Fibroblast of pulmonary artery (primary cell): ENCODE results near the gene TMEM248.
"Not testable (repeated sequence)": the region's sequence is repeated elsewhere in the genome, so short reads cannot be mapped to it uniquely, and the experiment has no call there.

ENCODE experiments used
- DNase-seq: peaks from one replicate; pipeline ENCODE4 v3.0.0-alpha.2; 2010; ENCODE audit warnings: low read depth
- H3K4me3 ChIP-seq: replicated peaks from 2 replicates; pipeline ENCODE4 v1.5.1; 2011; ENCODE audit warnings: low read depth, mild to moderate bottlenecking, control low read depth, low read length, moderate library complexity
- TF ChIP-seq, protein P1 (sequence below): IDR thresholded peaks from 2 replicates; pipeline ENCODE4 v1.5.1; 2011; ENCODE audit warnings: mild to moderate bottlenecking, control low read depth, low read length, inconsistent platforms; ENCODE audit errors: missing control alignments

TMEM248 gene, protein sequence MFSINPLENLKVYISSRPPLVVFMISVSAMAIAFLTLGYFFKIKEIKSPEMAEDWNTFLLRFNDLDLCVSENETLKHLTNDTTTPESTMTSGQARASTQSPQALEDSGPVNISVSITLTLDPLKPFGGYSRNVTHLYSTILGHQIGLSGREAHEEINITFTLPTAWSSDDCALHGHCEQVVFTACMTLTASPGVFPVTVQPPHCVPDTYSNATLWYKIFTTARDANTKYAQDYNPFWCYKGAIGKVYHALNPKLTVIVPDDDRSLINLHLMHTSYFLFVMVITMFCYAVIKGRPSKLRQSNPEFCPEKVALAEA

DNA sequence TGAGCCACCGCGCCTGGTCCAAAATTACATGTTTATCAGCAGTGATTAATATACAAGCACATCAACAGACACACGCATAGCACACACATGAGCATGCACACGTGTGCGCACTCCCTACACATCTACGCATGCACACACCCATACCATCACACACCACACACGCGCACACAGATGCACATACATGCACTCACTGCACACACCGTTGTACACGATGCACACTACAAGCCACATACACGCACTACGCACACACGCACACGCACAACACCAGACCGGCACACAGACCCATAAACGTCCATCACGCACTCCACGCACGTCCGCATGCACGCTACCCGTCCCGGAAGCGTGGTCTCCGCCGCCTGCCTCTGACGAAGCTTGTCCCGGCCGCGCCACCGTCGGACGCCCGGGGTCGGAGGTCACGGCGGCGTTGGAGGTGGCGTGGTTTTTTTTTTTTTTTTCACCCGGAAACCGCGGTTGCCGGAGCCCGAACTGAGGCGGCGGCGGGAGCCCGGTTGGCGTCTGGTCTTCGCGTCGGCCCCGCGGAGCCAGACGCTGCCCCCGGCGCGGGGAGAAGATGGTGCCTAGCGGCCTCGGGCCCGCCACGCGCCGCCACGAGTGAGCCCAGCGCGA is at the start of gene TMEM248:
TMEM248 (plus strand) TSS at position 457 of the 627 bp plus-strand sequence. CDS start 20,641 bp downstream, outside the sequence.
- peak within 1 kb of the TSS; percentile 84 for H3K4me3 ChIP-seq
- peak; percentile 88 for DNase-seq
- TF ChIP-seq, protein P1, sequence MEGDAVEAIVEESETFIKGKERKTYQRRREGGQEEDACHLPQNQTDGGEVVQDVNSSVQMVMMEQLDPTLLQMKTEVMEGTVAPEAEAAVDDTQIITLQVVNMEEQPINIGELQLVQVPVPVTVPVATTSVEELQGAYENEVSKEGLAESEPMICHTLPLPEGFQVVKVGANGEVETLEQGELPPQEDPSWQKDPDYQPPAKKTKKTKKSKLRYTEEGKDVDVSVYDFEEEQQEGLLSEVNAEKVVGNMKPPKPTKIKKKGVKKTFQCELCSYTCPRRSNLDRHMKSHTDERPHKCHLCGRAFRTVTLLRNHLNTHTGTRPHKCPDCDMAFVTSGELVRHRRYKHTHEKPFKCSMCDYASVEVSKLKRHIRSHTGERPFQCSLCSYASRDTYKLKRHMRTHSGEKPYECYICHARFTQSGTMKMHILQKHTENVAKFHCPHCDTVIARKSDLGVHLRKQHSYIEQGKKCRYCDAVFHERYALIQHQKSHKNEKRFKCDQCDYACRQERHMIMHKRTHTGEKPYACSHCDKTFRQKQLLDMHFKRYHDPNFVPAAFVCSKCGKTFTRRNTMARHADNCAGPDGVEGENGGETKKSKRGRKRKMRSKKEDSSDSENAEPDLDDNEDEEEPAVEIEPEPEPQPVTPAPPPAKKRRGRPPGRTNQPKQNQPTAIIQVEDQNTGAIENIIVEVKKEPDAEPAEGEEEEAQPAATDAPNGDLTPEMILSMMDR, result no peak

DNA sequence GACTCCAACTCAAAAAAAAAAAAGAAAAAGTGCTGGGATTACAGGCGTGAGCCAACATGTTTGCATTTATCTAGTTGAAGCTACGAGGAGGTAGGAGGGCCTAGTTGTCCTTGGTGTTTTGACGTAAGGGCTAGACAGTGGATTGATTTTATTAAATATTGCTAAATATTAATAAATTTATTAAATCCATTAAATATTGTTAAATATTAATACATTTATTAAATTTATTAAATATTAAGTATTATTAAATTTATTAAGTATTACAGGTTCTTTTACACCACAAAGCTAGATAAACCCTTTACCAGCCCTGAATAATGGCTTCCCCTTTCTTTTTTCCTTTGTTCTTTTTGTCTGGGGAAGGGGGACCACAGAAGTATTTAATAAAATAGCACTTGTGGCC is 47.5 kb upstream of the TMEM248 start:
- TF ChIP-seq, protein P1, result no peak
- no peak overlapping the region for H3K4me3 ChIP-seq
- no peak for DNase-seq

DNA sequence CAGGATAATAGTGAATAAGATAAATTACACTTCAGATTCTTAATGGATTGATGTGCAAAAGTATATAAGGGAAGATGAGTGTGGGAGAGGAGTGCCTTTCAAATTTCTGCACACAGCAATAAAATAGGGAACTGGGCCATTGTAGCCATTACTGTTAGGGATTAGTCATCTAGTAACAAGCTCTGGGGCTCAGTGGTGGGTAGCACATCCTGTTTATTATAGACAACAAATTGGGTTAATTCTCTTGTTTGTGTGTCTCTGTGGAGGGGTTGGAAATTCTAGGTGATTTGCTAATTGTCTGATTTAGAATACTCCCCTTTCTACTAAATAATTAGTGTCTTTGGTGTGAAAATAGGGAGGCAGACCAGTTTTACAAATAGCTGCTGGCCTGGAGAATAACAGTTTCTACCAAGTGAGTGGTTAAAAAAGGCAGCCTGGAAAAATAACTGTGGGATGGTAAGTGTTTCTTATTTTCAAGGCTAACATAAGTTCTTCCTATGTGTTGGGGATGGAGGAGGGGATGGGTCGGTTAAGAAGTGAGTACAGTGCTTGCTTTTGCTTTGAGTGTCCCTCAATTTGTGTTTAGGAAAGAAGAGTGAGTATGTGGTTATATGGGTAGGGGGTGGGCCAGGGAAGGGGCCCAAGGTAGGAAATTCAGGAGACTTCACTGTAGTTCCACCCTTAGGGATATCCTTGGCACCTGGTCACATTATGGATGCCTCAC is 43.3 kb upstream of the TMEM248 start:
- H3K4me3 ChIP-seq, result no peak overlapping the region
- TF ChIP-seq, protein P1, result no peak
- DNase-seq, result peak; percentile 8

DNA sequence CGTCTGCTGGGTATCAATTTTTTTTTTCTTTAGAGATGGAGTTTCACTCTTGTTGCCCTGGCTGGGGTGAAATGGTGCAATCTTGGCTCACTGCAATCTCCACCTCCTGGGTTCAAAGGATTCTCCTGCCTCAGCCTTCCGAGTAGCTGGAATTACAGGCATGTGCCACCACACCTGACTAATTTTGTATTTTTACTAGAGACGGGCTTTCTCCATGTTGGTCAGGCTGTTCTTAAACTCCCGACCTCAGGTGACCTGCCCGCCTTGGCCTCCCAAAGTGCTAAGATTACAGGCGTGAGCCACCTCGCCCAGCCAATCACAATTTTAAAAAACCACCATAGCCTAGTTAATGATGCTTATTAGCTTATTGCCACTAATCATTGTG is 42.7 kb upstream of the TMEM248 start:
- DNase-seq, result not testable (repeated sequence)

DNA sequence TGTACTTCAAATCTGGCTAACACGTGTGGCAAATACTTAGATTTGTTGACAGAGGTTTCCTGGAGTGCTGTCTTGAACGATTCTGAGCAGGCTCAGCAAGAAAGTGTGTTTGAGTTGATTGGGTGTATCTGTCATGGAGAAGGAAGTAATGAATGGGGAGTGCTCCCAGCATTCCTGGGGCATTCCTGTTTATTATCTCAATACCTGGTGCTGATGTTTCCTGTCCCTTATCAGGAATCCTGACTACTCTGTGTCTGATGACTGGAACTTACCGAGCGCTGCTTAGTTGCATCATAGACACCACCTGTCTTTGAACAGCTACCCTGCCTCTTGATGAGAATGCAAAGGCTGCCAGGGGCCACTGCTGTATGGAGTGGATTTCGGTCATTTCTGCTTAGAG is 41.0 kb upstream of the TMEM248 start:
- H3K4me3 ChIP-seq, result no peak overlapping the region
- DNase-seq, result no peak
- TF ChIP-seq, protein P1, result no peak

More for the DNA sequence above, 42.7 kb upstream of the TMEM248 start:
- H3K4me3 ChIP-seq, result not testable (repeated sequence)

DNA sequence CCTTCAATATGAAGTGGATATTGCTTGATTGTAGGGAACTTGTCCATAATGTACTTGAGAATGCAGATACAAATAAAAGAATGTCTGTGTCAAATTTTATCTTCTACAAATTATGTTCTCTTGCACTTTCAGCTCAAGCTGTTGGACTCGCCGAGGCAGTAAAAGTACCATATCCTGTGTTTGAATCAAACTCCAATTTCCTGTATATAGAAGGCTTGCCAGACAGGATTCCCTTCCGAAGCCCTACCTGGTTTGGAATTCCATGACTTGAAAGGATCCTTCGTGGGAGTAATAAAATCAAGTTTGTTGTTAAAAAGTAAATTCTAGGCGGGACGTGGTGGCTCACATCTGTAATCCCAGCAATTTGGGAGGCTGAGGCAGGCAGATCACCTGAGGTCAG is 40.4 kb upstream of the TMEM248 start:
- not testable (repeated sequence) for H3K4me3 ChIP-seq, DNase-seq

DNA sequence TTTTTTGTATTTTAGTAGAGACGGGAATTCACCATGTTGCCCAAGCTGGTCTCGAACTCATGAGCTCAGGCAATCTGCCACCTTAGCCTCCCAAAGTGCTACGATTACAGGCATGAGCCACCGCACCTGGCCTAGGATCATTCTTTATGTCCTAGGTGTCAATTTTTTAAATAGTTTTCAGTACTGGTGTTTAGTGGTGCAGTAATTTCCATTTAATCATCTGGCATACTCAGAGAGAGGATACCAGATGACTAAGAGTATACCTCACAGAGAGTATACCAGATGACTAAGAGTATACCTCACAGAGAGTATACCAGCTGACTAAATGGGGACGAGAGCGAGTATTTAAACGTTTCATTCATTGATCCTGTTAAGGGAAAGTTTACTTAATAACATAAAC is 37.3 kb upstream of the TMEM248 start:
- DNase-seq, result no peak
- no peak overlapping the region for H3K4me3 ChIP-seq
- TF ChIP-seq, protein P1, result no peak

DNA sequence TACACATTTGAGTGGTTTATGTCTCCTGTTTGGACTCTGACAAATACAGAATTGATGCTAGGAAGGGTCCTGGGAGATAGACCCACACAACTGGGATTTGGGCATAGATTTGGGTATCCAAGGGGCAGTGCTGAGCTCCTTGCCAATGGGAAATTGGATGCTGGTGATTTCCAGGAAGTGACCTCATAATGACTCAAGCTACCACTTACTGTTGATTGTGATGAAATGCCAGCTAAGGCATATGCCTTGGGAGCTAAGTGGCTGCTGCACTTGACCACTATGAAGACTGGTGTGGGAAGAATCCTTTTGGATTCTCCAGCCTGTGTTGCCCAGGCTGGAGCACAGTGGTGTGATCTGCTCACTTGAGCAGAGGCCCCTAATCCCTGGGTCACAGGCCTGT is 36.5 kb upstream of the TMEM248 start:
- H3K4me3 ChIP-seq, result not testable (repeated sequence)

More for the DNA sequence above, 36.5 kb upstream of the TMEM248 start:
- DNase-seq, result peak; percentile 47
